Measurements from ENCODE around the gene CBX1. TPM values are rescaled to one million over a fixed set of nuclear protein-coding genes. Genes with fewer than 3 reads are reported as not detected.
A peak's percentile ranks its signal among the peaks of the same experiment; 100 is the strongest.

The CBX1 gene
- total and polyA plus RNA-seq, 2 of the 13 experiments (the other 11 are each of a cell fraction or from before 2014, with no cell fraction given) = 17.8 to 108 TPM

- TF ChIP-seq ZMAT3 (CRISPR knock-in tag; conservative IDR thresholded peaks at IDR 0.05) (peak; percentile 65), CREM (IDR thresholded peaks at IDR 0.05) (peak; percentile 75), CREM (CRISPR knock-in tag; IDR thresholded peaks at IDR 0.05) (no peak), LBX2 (CRISPR knock-in tag; IDR thresholded peaks at IDR 0.05; ENCODE audit: borderline replicate concordance) (0 out of 2 replicates have a peak, but pooled peaks have one; percentile 60), IRF2 (CRISPR knock-in tag; IDR thresholded peaks at IDR 0.05) (peak; percentile 80), SRF (IDR thresholded peaks at IDR 0.05; ENCODE audit: low read depth, low read length) (no peak), AKNA (CRISPR knock-in tag; IDR thresholded peaks at IDR 0.05; ENCODE audit: borderline replicate concordance) (no peak; the same call in 1 of the 2 replicates), TBX3 (IDR thresholded peaks at IDR 0.05; ENCODE audit: borderline replicate concordance) (no peak), RBAK (CRISPR knock-in tag; IDR thresholded peaks at IDR 0.05) (0 out of 2 replicates have a peak, but pooled peaks have one; percentile 57), CBX2 (IDR thresholded peaks at IDR 0.05; ENCODE audit: low read depth, low read length) (no peak), CBX2 (CRISPR knock-in tag; IDR thresholded peaks at IDR 0.05; ENCODE audit: low read depth) (no peak; the same call in 1 of the 2 replicates), KLF6 (CRISPR knock-in tag; IDR thresholded peaks at IDR 0.05) (no peak), MXD4 (CRISPR knock-in tag; IDR thresholded peaks at IDR 0.05) (no peak; the same call in 1 of the 2 replicates), U2AF2 (IDR thresholded peaks at IDR 0.05; ENCODE audit: low read depth, low read length) (no peak), ZNF572 (CRISPR knock-in tag; IDR thresholded peaks at IDR 0.05) (peak; percentile 86; the same call in 1 of the 2 replicates), MLLT10 (CRISPR knock-in tag; IDR thresholded peaks at IDR 0.05) (no peak), ZNF850 (CRISPR knock-in tag; conservative IDR thresholded peaks at IDR 0.05) (no peak), CEBPB (IDR thresholded peaks at IDR 0.05; ENCODE audit: borderline replicate concordance, low read depth, low read length) (no peak), ZNF331 (CRISPR knock-in tag; IDR thresholded peaks at IDR 0.05) (peak; percentile 65), ZNF792 (CRISPR knock-in tag; IDR thresholded peaks at IDR 0.05) (0 out of 2 replicates have a peak, but pooled peaks have one; percentile 38), PAWR (CRISPR knock-in tag; IDR thresholded peaks at IDR 0.05; ENCODE audit: borderline replicate concordance) (no peak), PAF1 (CRISPR knock-in tag; IDR thresholded peaks at IDR 0.05) (no peak), CSRNP1 (CRISPR knock-in tag; IDR thresholded peaks at IDR 0.05) (peak; percentile 89; the same call in 1 of the 2 replicates), STAG1 (CRISPR knock-in tag; IDR thresholded peaks at IDR 0.05) (no peak), ZNF816 (CRISPR knock-in tag; IDR thresholded peaks at IDR 0.05; ENCODE audit: borderline replicate concordance) (no peak; the same call in 1 of the 2 replicates)
Observed at GRCh38 chr17:48107137-48108055, 6.1 kb upstream of the CBX1 start, which contains the start of gene SNX11 (continued).
